ENCODE results near the gene KMT2B.

GRCh38 chr19:35692010-35692409, 25.8 kb upstream of the KMT2B start:
- TF ChIP-seq, protein P1, sequence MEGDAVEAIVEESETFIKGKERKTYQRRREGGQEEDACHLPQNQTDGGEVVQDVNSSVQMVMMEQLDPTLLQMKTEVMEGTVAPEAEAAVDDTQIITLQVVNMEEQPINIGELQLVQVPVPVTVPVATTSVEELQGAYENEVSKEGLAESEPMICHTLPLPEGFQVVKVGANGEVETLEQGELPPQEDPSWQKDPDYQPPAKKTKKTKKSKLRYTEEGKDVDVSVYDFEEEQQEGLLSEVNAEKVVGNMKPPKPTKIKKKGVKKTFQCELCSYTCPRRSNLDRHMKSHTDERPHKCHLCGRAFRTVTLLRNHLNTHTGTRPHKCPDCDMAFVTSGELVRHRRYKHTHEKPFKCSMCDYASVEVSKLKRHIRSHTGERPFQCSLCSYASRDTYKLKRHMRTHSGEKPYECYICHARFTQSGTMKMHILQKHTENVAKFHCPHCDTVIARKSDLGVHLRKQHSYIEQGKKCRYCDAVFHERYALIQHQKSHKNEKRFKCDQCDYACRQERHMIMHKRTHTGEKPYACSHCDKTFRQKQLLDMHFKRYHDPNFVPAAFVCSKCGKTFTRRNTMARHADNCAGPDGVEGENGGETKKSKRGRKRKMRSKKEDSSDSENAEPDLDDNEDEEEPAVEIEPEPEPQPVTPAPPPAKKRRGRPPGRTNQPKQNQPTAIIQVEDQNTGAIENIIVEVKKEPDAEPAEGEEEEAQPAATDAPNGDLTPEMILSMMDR (IDR thresholded peaks at IDR 0.05), result no peak
- TF ChIP-seq POLR2A (IDR thresholded peaks at IDR 0.05), result no peak
